Measurements from ENCODE around the gene KNDC1.
"Not testable (repeated sequence)": the region's sequence is repeated elsewhere in the genome, so short reads cannot be mapped to it uniquely, and the experiment has no call there.

The KNDC1 gene

GRCh38 chr10:133143200-133143533 is 16.9 kb upstream of the KNDC1 start:
- DNase-seq, result no peak

- DNase-seq, result no peak
These were observed 16.5 kb upstream of the KNDC1 start for GRCh38 chr10:133143546-133143945.

GRCh38 chr10:133144771-133145170 is 15.2 kb upstream of the KNDC1 start:
- no peak for DNase-seq

- DNase-seq, result no peak
These were observed 9.8 kb upstream of the KNDC1 start for GRCh38 chr10:133150226-133150625.

- no peak for DNase-seq
These were observed 9.4 kb upstream of the KNDC1 start for GRCh38 chr10:133150656-133151055.

GRCh38 chr10:133151071-133151470 is 8.9 kb upstream of the KNDC1 start:
- not testable (repeated sequence) for DNase-seq

GRCh38 chr10:133151543-133151972 is 8.5 kb upstream of the KNDC1 start:
- no peak for DNase-seq

- DNase-seq, result no peak
These were observed 5.6 kb upstream of the KNDC1 start for GRCh38 chr10:133154411-133154810.

GRCh38 chr10:133154996-133155778 is 4.8 kb upstream of the KNDC1 start:
- DNase-seq, result no peak

GRCh38 chr10:133156674-133157579 is 3.1 kb upstream of the KNDC1 start:
- no peak for DNase-seq

GRCh38 chr10:133157662-133158436 is 2.2 kb upstream of the KNDC1 start:
- no peak for DNase-seq

- DNase-seq, result no peak
These were observed 1.6 kb upstream of the KNDC1 start for GRCh38 chr10:133158437-133158755.

- no peak for DNase-seq
These were observed 1.0 kb upstream of the KNDC1 start for GRCh38 chr10:133158756-133159610.

GRCh38 chr10:133159611-133159949 is 439 bp upstream of the KNDC1 start:
- no peak for DNase-seq

- DNase-seq, result no peak
These were observed 930 bp downstream of the KNDC1 start for GRCh38 chr10:133160826-133161471.

GRCh38 chr10:133161486-133162109 is 1.6 kb downstream of the KNDC1 start:
- DNase-seq, result no peak

- no peak for DNase-seq
These were observed 2.3 kb downstream of the KNDC1 start for GRCh38 chr10:133162178-133162909.

GRCh38 chr10:133162910-133163856 is 3.2 kb downstream of the KNDC1 start:
- no peak for DNase-seq
